Breast epithelium (tissue), 4 donors: ENCODE measurements around the gene CRY2. TPM values are rescaled to one million over a fixed set of nuclear protein-coding genes. Genes with fewer than 3 reads are reported as not detected.

ENCODE experiments used
- DNase-seq, 2 donors: peaks; one replicate each; pipeline ENCODE4 v3.0.0-alpha.2; 2019; ENCODE audit warnings: low spot score in 2 of 2
- H3K27ac ChIP-seq, 2 donors: fragments of 200-600 bp; sonication (generic) in 1 of 2; one replicate each; pipeline ENCODE4 v1.5.1; 2016 to 2019; ENCODE audit warnings: mild to moderate bottlenecking in 1 of 2
- H3K27me3 ChIP-seq, 2 donors: fragments of 200-600 bp; sonication (generic) in 1 of 2; one replicate each; pipeline versions ENCODE4 v1.5.1 to v1.6.0; 2017 to 2019; ENCODE audit warnings: control low read depth in 1 of 2, mild to moderate bottlenecking in 1 of 2
- H3K36me3 ChIP-seq: fragments of 200-600 bp; one replicate; pipeline ENCODE4 v1.5.1; 2019
- H3K4me1 ChIP-seq, 2 donors: fragments of 200-600 bp; sonication (generic); one replicate each; pipeline ENCODE4 v1.5.1; 2016 to 2019; ENCODE audit warnings: control low read depth in 1 of 2
- H3K4me3 ChIP-seq, 3 donors: fragments of 200-600 bp; sonication (generic); 1 replicate in 2 of 3; 2 replicates in 1 of 3; pipeline ENCODE4 v1.5.1; 2016 to 2019; ENCODE audit warnings: mild to moderate bottlenecking in 3 of 3, moderate library complexity in 2 of 3
- H3K9me3 ChIP-seq, 2 donors: fragments of 200-600 bp; sonication (generic) in 1 of 2; one replicate each; pipeline ENCODE4 v1.5.1; 2016 to 2019; ENCODE audit warnings: control low read depth in 1 of 2
- CTCF ChIP-seq, 3 donors: fragments of 450-650 bp; IDR thresholded peaks; one replicate each; pipeline ENCODE4 v1.5.1; 2016 to 2017; ENCODE audit warnings: antibody characterized with exemption in 3 of 3, mild to moderate bottlenecking in 3 of 3, moderate library complexity in 3 of 3
- POLR2A ChIP-seq: fragments of 450-650 bp; IDR thresholded peaks from one replicate; pipeline ENCODE4 v1.6.1; 2016; ENCODE audit warnings: antibody characterized with exemption, mild to moderate bottlenecking, moderate library complexity
- POLR2AphosphoS5 ChIP-seq, 3 donors: sonication (generic); formaldehyde crosslinking; IDR thresholded peaks; one replicate each; pipeline ENCODE4 v1.6.1; 2017; ENCODE audit warnings: antibody characterized with exemption in 3 of 3
- intact Hi-C: fragments of 100-400 bp; cut with DNase I; formaldehyde crosslinking; loops from one replicate; pipeline ENCODE4 v1.15.1; 2023; ENCODE audit warnings: low total_unique reads
- total RNA-seq, 3 donors: library from RNA; depleted of rRNA; stranded (reverse); fragments of >200 nt; gene quantifications; one replicate each; pipeline ENCODE4 v1.1.0, GENCODE V29; 2016

Gene CRY2
- total RNA-seq, 3 donors from 2014 or later, result 44.2 to 54.1 (median 44.3) TPM

GRCh38 chr11:45876401-45876800 lies 29.1 kb downstream of the CRY2 start:
- Histone ChIP-seq H3K27me3 (no peaks in the 10 kb centered on the region), H3K4me1 (no peaks in the 10 kb centered on the region), H3K36me3 (peaks cover 6% of the 10 kb centered on the region), H3K4me3 (no peak overlapping the region), H3K9me3 (no peaks in the 10 kb centered on the region), H3K27ac (no peak overlapping the region)
- intact Hi-C loops, result no loop called here
- no peak for DNase-seq
- TF ChIP-seq POLR2A (no peak), CTCF (IDR thresholded peaks at IDR 0.05) (no peak), POLR2AphosphoS5 (IDR thresholded peaks at IDR 0.05) (no peak)

- TF ChIP-seq CTCF (IDR thresholded peaks at IDR 0.05) (no peak), POLR2A (no peak), POLR2AphosphoS5 (IDR thresholded peaks at IDR 0.05) (no peak)
- intact Hi-C loops, result no loop called here
- H3K27ac ChIP-seq, result no peak overlapping the region
- no peaks in the 10 kb centered on the region for H3K27me3 ChIP-seq
- H3K36me3 ChIP-seq, result no peaks in the 10 kb centered on the region
- H3K4me3 ChIP-seq, result no peak overlapping the region
- no peaks in the 10 kb centered on the region for H3K4me1 ChIP-seq
- DNase-seq, result no peak
- H3K9me3 ChIP-seq, result no peaks in the 10 kb centered on the region
Observed at GRCh38 chr11:45877221-45877620, 29.9 kb downstream of the CRY2 start.

- Histone ChIP-seq H3K4me3 (no peak overlapping the region), H3K36me3 (no peaks in the 10 kb centered on the region), H3K27me3 (no peaks in the 10 kb centered on the region), H3K9me3 (no peaks in the 10 kb centered on the region), H3K27ac (no peak overlapping the region), H3K4me1 (no peaks in the 10 kb centered on the region)
- TF ChIP-seq POLR2AphosphoS5 (IDR thresholded peaks at IDR 0.05) (no peak), POLR2A (no peak), CTCF (IDR thresholded peaks at IDR 0.05) (no peak)
- no peak for DNase-seq
- intact Hi-C loops, result no loop called here
Observed at GRCh38 chr11:45877845-45878244, 30.6 kb downstream of the CRY2 start.

- Histone ChIP-seq H3K4me1 (no peaks in the 10 kb centered on the region), H3K27me3 (no peaks in the 10 kb centered on the region), H3K36me3 (no peaks in the 10 kb centered on the region), H3K4me3 (no peak overlapping the region), H3K9me3 (no peaks in the 10 kb centered on the region), H3K27ac (no peak overlapping the region)
- TF ChIP-seq POLR2AphosphoS5 (IDR thresholded peaks at IDR 0.05) (no peak), POLR2A (no peak), CTCF (IDR thresholded peaks at IDR 0.05) (no peak)
- intact Hi-C loops, result no loop called here
- DNase-seq, result no peak
Observed at GRCh38 chr11:45879803-45880686, 32.8 kb downstream of the CRY2 start.

- intact Hi-C loops, result no loop called here
- H3K27me3 ChIP-seq, result no peaks in the 10 kb centered on the region
- DNase-seq, result no peak
- H3K4me3 ChIP-seq, result no peak overlapping the region
- H3K4me1 ChIP-seq, result no peaks in the 10 kb centered on the region
- H3K27ac ChIP-seq, result no peak overlapping the region
- H3K9me3 ChIP-seq, result no peaks in the 10 kb centered on the region
- no peak for TF ChIP-seq POLR2A
- TF ChIP-seq POLR2AphosphoS5 (IDR thresholded peaks at IDR 0.05), result no peak
- no peak for TF ChIP-seq CTCF (IDR thresholded peaks at IDR 0.05)
- no peaks in the 10 kb centered on the region for H3K36me3 ChIP-seq
Observed at GRCh38 chr11:45880772-45881570, 33.7 kb downstream of the CRY2 start.
